Gastroesophageal sphincter (tissue), 4 donors: ENCODE results near the gene ABCB6. TPM values are rescaled to one million over a fixed set of nuclear protein-coding genes. Genes with fewer than 3 reads are reported as not detected.
A peak's percentile ranks its signal among the peaks of the same experiment; 100 is the strongest.

Experiments used
- ATAC-seq: fragments of 150-250 bp; one replicate; pipeline ENCODE4 v1.9.1; 2016; ENCODE audit warnings: mild to moderate bottlenecking, moderate library complexity
- H3K27ac ChIP-seq, 4 donors: fragments of 200-600 bp; sonication (generic) in 3 of 4; 1 replicate in 3 of 4; 2 replicates in 1 of 4; pipeline ENCODE4 v1.5.1; 2016 to 2019
- H3K27me3 ChIP-seq: fragments of 200-600 bp; sonication (generic); one replicate; pipeline ENCODE4 v1.5.1; 2019
- H3K36me3 ChIP-seq, 2 donors: fragments of 200-600 bp; sonication (generic); one replicate each; pipeline ENCODE4 v1.5.1; 2019; ENCODE audit warnings: control low read depth in 1 of 2
- H3K4me1 ChIP-seq, 3 donors: fragments of 200-600 bp; sonication (generic); 1 replicate in 2 of 3; 2 replicates in 1 of 3; pipeline ENCODE4 v1.5.1; 2016 to 2019; ENCODE audit warnings: control low read depth in 2 of 3
- H3K4me3 ChIP-seq, 2 donors: fragments of 200-600 bp; sonication (generic); one replicate each; pipeline ENCODE4 v1.5.1; 2019; ENCODE audit warnings: mild to moderate bottlenecking in 1 of 2, moderate library complexity in 1 of 2
- H3K9me3 ChIP-seq, 3 donors: fragments of 200-600 bp; sonication (generic); one replicate each; pipeline ENCODE4 v1.5.1; 2017 to 2019; ENCODE audit warnings: control low read depth in 2 of 3
- CTCF ChIP-seq, 4 experiments: fragments of 200-600 bp in 2 of 4; fragments of 450-650 bp in 2 of 4; sonication (generic) in 1 of 4; IDR thresholded peaks; one replicate each; pipeline ENCODE4 v1.5.1; 2017 to 2019; ENCODE audit warnings: antibody characterized with exemption in 4 of 4, mild to moderate bottlenecking in 2 of 4, moderate library complexity in 2 of 4
- EP300 ChIP-seq: sonication (generic); formaldehyde crosslinking; IDR thresholded peaks from one replicate; pipeline ENCODE4 v1.6.1; 2017; ENCODE audit warnings: antibody characterized with exemption, mild to moderate bottlenecking
- POLR2A ChIP-seq, 2 donors: fragments of 450-650 bp; IDR thresholded peaks; one replicate each; pipeline ENCODE4 v1.6.1; 2017; ENCODE audit warnings: antibody characterized with exemption in 2 of 2, mild to moderate bottlenecking in 2 of 2, moderate library complexity in 1 of 2
- POLR2AphosphoS5 ChIP-seq: sonication (generic); formaldehyde crosslinking; IDR thresholded peaks from one replicate; pipeline ENCODE4 v1.6.1; 2017; ENCODE audit warnings: antibody characterized with exemption
- WGBS, 2 donors: methylation state at CpG; one replicate each; pipeline ENCODE4 v1.1.5; 2018; ENCODE audit warnings: low coverage in 1 of 2; 5-methylcytosine and 5-hydroxymethylcytosine counted together
- total RNA-seq, 4 donors: library from RNA; depleted of rRNA; stranded (reverse); fragments of >200 nt; gene quantifications; one replicate each; pipeline ENCODE4 v1.1.0, GENCODE V29; 2016

ABCB6 gene
- total RNA-seq, 4 donors from 2014 or later, result 11.4 to 19.6 (median 16.8) TPM

DNA sequence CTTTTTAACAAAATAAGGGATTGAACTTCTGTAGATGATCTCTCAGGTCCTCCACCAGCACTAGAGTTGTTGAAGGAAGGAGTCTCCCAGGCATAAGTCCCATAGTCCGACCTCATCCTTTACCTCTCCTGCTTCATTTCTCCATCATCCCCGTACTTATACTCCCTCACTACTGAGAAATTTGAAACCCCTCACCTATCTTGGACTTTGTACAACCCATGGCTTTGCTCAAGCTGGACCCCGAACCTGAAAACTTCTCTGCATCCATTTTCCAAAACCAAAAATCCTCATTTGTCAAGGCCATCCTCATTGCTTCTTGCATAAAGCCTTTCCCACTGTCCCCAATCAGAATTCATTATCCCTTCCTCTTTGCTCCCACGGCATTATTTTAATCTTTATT, 57.7 kb downstream of the ABCB6 start:
- Histone ChIP-seq H3K36me3 (peaks cover 0 to 23% of the 10 kb centered on the region in 2 donors), H3K9me3 (no peaks in the 10 kb centered on the region), H3K27ac (peak overlapping the region; percentile 43 to 98 (median 93)), H3K4me3 (peak overlapping the region; percentile 40 to 69), H3K4me1 (peaks cover 0 to 20% (median 4%) of the 10 kb centered on the region in 3 donors), H3K27me3 (no peaks in the 10 kb centered on the region)
- 58 to 72% methylated on average over 2 to 4 of the region's 4 CpGs for WGBS, 2 donors
- no peak for TF ChIP-seq POLR2AphosphoS5
- TF ChIP-seq CTCF (IDR thresholded peaks at IDR 0.05), result no peak
- TF ChIP-seq EP300, result no peak
- TF ChIP-seq POLR2A (IDR thresholded peaks at IDR 0.05), result no peak
- no peak for ATAC-seq

GRCh38 chr2:219160186-219161017, 58.4 kb downstream of the ABCB6 start, which contains the start of gene NHEJ1:
Gene NHEJ1, minus strand, starts transcription at chr2:219160815. Its CDS starts 2,453 bp downstream, at chr2:219158362.
- peaks cover 0 to 20% (median 4%) of the 10 kb centered on the region in 3 donors for H3K4me1 ChIP-seq
- WGBS, 2 donors, result 0% methylated on average over 7 of the region's 70 CpGs; no CpG with 5 or more reads in 1 of the 2 donors
- peak; percentile 96 for ATAC-seq

More at GRCh38 chr2:219160186-219161017, 58.4 kb downstream of the ABCB6 start, which contains the start of gene NHEJ1:
- H3K27me3 ChIP-seq, result no peaks in the 10 kb centered on the region
- H3K9me3 ChIP-seq, result no peaks in the 10 kb centered on the region
- peaks cover 0 to 30% of the 10 kb centered on the region in 2 donors for H3K36me3 ChIP-seq
- TF ChIP-seq POLR2A (IDR thresholded peaks at IDR 0.05) (peak; percentile 36 to 69), EP300 (no peak), CTCF (IDR thresholded peaks at IDR 0.05) (peak; percentile 97 to 100 (median 98)), POLR2AphosphoS5 (peak; percentile 47)
- peak within 1 kb of the TSS; percentile 43 to 98 (median 93) for H3K27ac ChIP-seq
- peak within 1 kb of the TSS; percentile 40 to 69 for H3K4me3 ChIP-seq

Other genes with a start within 250 kb of the ABCB6 start
- gene FEV, start 233.8 kb downstream of the ABCB6 start, total RNA-seq, result not detected
- not detected for gene CRYBA2, start 225.5 kb downstream of the ABCB6 start, total RNA-seq
- not detected for gene CFAP65, start 177.4 kb downstream of the ABCB6 start, total RNA-seq
- under 1 TPM in 1 of 4 donors, not detected in 3; 0.23 TPM for gene IHH, start 158.0 kb downstream of the ABCB6 start, total RNA-seq
- 10 to 100 TPM; 12.8 to 25.5 (median 17.4) TPM for gene NHEJ1, start 58.1 kb downstream of the ABCB6 start, total RNA-seq
- 1 to 10 TPM in 1 of 4 donors, under 1 TPM in 2, not detected in 1; 0.23 to 1.1 (median 0.27) TPM for gene SLC23A3, start 48.9 kb downstream of the ABCB6 start, total RNA-seq
- 10 to 100 TPM; 50.6 to 82.0 (median 66.0) TPM for gene CNPPD1, start 42.0 kb downstream of the ABCB6 start, total RNA-seq
- 10 to 100 TPM; 49.8 to 63.7 (median 57.6) TPM for gene RETREG2, start 40.7 kb downstream of the ABCB6 start, total RNA-seq
- 10 to 100 TPM; 34.7 to 44.5 (median 37.6) TPM for gene ZFAND2B, start 12.2 kb downstream of the ABCB6 start, total RNA-seq
- gene ATG9A, start 10.7 kb upstream of the ABCB6 start, total RNA-seq, result 10 to 100 TPM; 39.8 to 82.6 (median 47.0) TPM
- gene ANKZF1, start 10.8 kb upstream of the ABCB6 start, total RNA-seq, result 10 to 100 TPM; 24.3 to 48.4 (median 25.1) TPM
- 1 to 10 TPM; 5.9 to 9.7 (median 6.6) TPM for gene GLB1L, start 26.5 kb upstream of the ABCB6 start, total RNA-seq
- gene STK16, start 26.5 kb upstream of the ABCB6 start, total RNA-seq, result 10 to 100 TPM; 10.2 to 14.0 (median 11.6) TPM
- not detected for gene TUBA4B, start 34.3 kb upstream of the ABCB6 start, total RNA-seq
- 10 to 100 TPM; 33.2 to 89.3 (median 56.2) TPM for gene TUBA4A, start 35.0 kb upstream of the ABCB6 start, total RNA-seq
- 10 to 100 TPM; 45.3 to 76.1 (median 54.9) TPM for gene DNAJB2, start 60.4 kb upstream of the ABCB6 start, total RNA-seq
- gene PTPRN, start 90.4 kb upstream of the ABCB6 start, total RNA-seq, result 1 to 10 TPM in 2 of 4 donors, under 1 TPM in 1, not detected in 1; 0.58 to 3.0 (median 1.9) TPM
- not detected for gene RESP18, start 113.8 kb upstream of the ABCB6 start, total RNA-seq
- 10 to 100 TPM; 37.8 to 76.9 (median 59.2) TPM for gene DNPEP, start 169.0 kb upstream of the ABCB6 start, total RNA-seq
- gene DES, start 199.4 kb upstream of the ABCB6 start, total RNA-seq, result over 10,000 TPM; 10,852 to 31,720 (median 15,007) TPM
- gene SPEG, start 215.9 kb upstream of the ABCB6 start, total RNA-seq, result 100 to 1,000 TPM in 3 of 4 donors, 10 to 100 TPM in 1; 90.2 to 307 (median 214) TPM